Ovary (tissue), 3 donors: ENCODE results near the gene NCAPH2.

ENCODE experiments used
- CTCF ChIP-seq, 3 donors: fragments of 450-650 bp in 2 of 3; fragments of 200-600 bp in 1 of 3; IDR thresholded peaks; one replicate each; pipeline versions ENCODE4 v1.5.1 to v1.8.0; 2016 to 2022; ENCODE audit warnings: antibody characterized with exemption in 3 of 3, mild to moderate bottlenecking in 1 of 3
- POLR2A ChIP-seq: fragments of 450-650 bp; IDR thresholded peaks from one replicate; pipeline ENCODE4 v1.6.1; 2017; ENCODE audit warnings: antibody characterized with exemption, mild to moderate bottlenecking, moderate library complexity
- donor health status: DM: no; HTN: no; CAD: no.

DNA sequence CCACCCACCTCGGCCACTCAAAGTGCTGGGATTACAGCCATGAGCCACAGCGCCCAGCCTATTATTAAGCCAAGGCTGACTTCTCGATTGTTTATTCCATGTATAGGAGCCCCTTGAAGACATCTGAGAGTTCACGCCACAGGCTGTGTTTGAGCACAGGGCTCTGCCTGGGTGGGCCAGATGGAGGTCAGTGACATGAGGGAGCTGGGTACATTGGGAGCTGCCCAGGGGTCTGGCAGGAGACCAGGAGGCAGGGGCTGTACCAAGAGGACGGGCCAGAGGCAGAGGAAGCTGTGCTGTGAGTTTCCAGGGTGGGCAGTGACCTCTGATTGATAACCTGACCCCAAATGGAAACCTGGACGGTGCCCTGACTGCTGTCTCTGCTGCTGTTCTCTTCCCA is 5.9 kb upstream of the NCAPH2 start:
- TF ChIP-seq POLR2A (no peak), CTCF (IDR thresholded peaks at IDR 0.05) (no peak)
